GM12891 (cell line): ENCODE results near the gene LGALS14. TPM values are rescaled to one million over a fixed set of nuclear protein-coding genes. Genes with fewer than 3 reads are reported as not detected.
"Not testable (repeated sequence)": the region's sequence is repeated elsewhere in the genome, so short reads cannot be mapped to it uniquely, and the experiment has no call there.

Source experiments
- DNase-seq: peaks from one replicate; pipeline ENCODE4 v3.0.0; 2011; ENCODE audit warnings: low spot score; ENCODE audit not compliant: insufficient read length
- FAIRE-seq: peaks from 2 replicates; lab custom pipeline; 2011; peaks lifted over from hg19 to GRCh38; lab: Jason Lieb, UNC
- PAX5 ChIP-seq: IDR thresholded peaks from 2 replicates; pipeline ENCODE4 v1.6.1; 2011; ENCODE audit warnings: low read length, moderate library complexity, mild to moderate bottlenecking; ENCODE audit not compliant: insufficient read depth, severe bottlenecking
- POLR2A ChIP-seq: IDR thresholded peaks from 2 replicates; pipeline ENCODE4 v1.6.1; 2011; ENCODE audit warnings: low read depth, low read length, control low read depth
- POLR2AphosphoS5 ChIP-seq: IDR thresholded peaks from 2 replicates; pipeline ENCODE4 v1.6.1; 2011; ENCODE audit warnings: low read depth, low read length, control low read depth
- POU2F2 ChIP-seq: IDR thresholded peaks from 2 replicates; pipeline ENCODE4 v1.6.1; 2011; ENCODE audit warnings: low read depth, mild to moderate bottlenecking, control low read depth, low read length, moderate library complexity
- SPI1 ChIP-seq: IDR thresholded peaks from 2 replicates; pipeline ENCODE4 v1.6.1; 2011; ENCODE audit warnings: low read depth, low read length, control low read depth
- TAF1 ChIP-seq: IDR thresholded peaks from 2 replicates; pipeline ENCODE4 v1.6.1; 2011; ENCODE audit warnings: low read depth, low read length, control low read depth
- polyA plus RNA-seq: library from polyadenylated mRNA; unstranded; fragments of >200 nt; gene quantifications from one replicate; pipeline ENCODE4 v1.2.1, GENCODE V29; 2012; ENCODE audit warnings: low read depth, missing spikeins, inconsistent platforms; ENCODE audit not compliant: missing spikeins

Gene LGALS14, protein sequence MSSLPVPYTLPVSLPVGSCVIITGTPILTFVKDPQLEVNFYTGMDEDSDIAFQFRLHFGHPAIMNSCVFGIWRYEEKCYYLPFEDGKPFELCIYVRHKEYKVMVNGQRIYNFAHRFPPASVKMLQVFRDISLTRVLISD
- 7.7 TPM for polyA plus RNA-seq

DNA sequence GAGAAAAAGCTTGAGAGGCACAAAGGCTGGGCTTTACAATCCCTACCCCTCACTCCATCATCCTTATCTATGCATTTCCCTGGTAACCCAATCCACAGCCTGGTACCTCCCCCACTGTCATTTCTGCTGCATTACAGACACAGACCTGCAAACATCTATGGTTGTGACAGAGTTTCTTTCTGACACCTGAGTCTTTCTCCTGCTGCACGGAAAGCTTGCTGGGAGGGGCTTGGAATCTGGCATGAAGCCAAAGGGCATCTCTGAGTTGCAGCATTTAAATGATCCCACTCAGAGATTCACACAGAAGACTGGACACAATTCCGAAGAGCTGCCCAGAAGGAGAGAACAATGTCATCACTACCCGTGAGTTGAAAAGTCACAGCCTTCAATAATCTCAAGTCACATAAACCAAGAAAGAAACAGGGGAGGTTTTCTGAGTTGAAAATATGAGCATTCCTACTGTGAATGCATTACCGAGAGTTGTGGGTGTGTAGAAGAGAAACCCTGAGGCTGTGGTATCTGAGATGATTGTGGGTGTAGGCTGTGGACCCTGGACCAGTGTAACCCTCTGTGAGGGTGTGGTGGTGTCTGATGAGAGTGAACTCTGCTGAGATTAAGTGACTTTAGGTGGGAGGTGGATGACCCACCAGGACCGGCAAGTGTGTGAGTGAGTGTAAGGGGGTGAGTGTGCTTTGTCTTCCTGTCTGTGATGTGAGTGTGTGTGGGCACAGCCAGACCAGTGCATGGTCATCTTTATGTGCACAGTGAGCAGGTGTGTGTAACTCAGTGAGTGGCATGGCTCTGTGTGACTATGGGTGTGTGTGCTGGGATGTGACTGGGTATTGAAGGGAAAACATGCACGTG is at the start of gene LGALS14:
Gene LGALS14 (plus strand): TSS at position 301 of the 864 bp plus-strand sequence. CDS start 48 bp downstream, at position 349.
- TF ChIP-seq POLR2AphosphoS5 (no peak), POU2F2 (peak; percentile 67), PAX5 (no peak)
- FAIRE-seq (peak; percentile 96), DNase-seq (no peak)

DNA sequence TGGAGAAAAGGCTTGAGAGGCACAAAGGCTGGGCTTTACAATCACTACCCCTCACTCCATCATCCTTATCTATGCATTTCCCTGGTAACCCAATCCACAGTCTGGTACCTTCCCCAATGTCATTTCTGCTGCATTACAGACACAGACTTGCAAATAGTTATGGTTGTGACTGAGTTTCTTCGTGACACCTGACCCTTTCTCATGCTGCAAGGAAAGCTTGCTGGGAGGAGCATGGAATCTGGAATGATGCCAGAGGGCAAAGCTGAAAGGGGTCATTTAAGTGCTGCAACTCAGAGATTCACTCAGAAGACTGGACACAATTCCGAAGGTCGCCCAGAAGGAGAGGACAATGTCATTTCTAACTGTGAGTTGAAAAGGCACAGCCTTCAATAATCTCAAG is 48.7 kb upstream of the LGALS14 start, which contains the start of gene LGALS16:
Gene LGALS16 (plus strand): TSS at position 301 of the 400 bp plus-strand sequence. CDS start 49 bp downstream, at position 350.
- FAIRE-seq (no peak), DNase-seq (no peak)
- no peak for TF ChIP-seq POLR2AphosphoS5
- TF ChIP-seq POU2F2: no peak
- no peak for TF ChIP-seq TAF1
- no peak for TF ChIP-seq PAX5
- TF ChIP-seq POLR2A: no peak
- no peak for TF ChIP-seq SPI1

DNA sequence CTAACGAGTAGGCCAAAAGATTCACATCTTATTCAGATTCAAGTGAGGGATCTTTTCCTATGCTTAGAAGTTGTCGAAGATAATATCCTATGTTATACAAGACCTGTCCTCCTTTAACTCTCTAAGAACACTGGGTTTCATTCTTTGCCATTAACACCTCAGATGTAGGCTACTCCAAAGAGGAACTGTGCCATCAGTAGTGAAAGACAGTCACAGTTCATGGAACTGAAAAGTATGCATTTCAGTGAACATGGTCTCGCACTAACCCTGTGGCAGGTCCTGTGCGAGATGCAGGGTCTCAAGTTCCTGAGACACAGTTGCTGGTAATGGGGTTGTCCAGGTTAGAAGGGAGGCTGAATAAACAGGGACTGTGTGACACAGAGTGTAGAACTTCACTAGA is 44.5 kb upstream of the LGALS14 start:
- TF ChIP-seq POU2F2: no peak
- TF ChIP-seq SPI1: peak; percentile 85
- FAIRE-seq: peak; percentile 23
- DNase-seq: no peak

DNA sequence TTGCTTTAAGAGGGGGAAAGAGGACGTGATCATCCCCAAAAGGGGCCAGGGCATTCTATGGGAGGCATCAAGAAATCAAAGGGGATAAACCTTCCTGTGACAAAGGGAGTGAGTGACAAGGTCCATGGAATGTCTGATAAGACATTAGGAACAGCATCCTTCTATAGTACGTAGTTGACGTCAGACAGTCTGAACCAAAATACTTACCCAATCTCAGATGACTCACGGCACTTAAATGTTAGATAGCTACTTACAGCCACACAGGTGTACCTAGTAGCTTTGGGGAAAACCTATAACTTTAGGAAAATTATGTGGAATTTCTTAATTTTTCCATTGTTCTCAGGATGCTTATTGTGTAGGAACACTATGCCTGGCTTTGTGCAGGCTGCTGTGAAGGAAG is 43.6 kb upstream of the LGALS14 start:
- no peak for TF ChIP-seq TAF1
- no peak for TF ChIP-seq POLR2AphosphoS5
- no peak for TF ChIP-seq PAX5
- TF ChIP-seq POLR2A: no peak
- no peak for TF ChIP-seq SPI1
- no peak for TF ChIP-seq POU2F2
- DNase-seq (no peak), FAIRE-seq (no peak)

DNA sequence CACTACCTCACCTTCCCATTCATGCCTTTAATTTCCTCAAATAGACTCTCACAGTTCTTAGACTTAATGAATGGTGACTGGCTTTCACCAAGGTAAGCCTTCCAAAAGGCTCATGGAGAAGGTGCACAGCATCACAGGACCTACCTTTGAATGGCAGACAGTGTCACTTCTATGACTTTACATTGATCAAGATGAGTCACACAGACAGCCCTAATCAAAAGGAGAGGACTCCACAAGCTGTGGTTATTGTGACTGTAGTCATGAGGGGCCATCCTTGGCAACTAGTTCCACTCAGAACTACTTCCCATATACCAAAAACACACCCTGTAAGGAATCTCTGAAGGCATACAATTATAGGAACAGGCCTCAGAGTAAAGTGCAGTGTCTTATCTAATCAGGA is 42.7 kb upstream of the LGALS14 start:
- no peak for DNase-seq
- no peak for TF ChIP-seq TAF1
- TF ChIP-seq POU2F2: no peak
- TF ChIP-seq PAX5: no peak
- no peak for TF ChIP-seq POLR2A
- no peak for TF ChIP-seq POLR2AphosphoS5
- no peak for TF ChIP-seq SPI1
- no peak for FAIRE-seq

DNA sequence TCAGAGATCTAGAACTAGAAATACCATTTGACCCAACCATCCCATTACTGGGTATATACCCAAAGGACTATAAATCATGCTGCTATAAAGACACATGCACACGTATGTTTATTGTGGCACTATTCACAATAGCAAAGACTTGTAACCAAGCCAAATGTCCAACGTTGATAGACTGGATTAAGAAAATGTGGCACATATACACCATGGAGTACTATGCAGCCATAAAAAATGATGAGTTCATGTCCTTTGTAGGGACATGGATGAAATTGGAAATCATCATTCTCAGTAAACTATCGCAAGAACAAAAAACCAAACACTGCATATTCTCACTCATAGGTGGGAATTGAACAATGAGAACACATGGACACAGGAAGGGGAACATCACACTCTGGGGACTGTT is 34.4 kb upstream of the LGALS14 start:
- DNase-seq, FAIRE-seq: not testable (repeated sequence)

DNA sequence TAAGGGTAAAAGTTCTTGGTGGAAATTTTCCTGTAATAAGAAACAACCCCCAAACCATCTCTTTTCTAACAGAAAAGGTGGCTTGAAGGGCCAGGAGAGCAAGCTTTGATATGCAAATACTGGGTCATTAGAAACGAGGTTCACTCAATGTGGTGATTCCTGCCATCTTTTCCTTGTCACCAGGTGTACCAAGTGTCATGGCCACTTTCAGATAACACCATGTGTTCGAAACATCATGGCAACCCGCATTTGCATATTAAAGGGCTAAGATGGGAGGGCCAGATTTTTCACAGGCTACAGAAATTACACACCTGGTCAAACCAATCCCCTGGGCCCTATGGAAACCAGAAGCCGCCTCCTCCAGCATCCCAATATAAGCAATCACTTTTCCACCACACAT is 33.3 kb upstream of the LGALS14 start:
- TF ChIP-seq PAX5 (no peak), POU2F2 (0 out of 2 replicates have a peak, but pooled peaks have one; percentile 17), SPI1 (no peak)
- DNase-seq (no peak), FAIRE-seq (no peak)

DNA sequence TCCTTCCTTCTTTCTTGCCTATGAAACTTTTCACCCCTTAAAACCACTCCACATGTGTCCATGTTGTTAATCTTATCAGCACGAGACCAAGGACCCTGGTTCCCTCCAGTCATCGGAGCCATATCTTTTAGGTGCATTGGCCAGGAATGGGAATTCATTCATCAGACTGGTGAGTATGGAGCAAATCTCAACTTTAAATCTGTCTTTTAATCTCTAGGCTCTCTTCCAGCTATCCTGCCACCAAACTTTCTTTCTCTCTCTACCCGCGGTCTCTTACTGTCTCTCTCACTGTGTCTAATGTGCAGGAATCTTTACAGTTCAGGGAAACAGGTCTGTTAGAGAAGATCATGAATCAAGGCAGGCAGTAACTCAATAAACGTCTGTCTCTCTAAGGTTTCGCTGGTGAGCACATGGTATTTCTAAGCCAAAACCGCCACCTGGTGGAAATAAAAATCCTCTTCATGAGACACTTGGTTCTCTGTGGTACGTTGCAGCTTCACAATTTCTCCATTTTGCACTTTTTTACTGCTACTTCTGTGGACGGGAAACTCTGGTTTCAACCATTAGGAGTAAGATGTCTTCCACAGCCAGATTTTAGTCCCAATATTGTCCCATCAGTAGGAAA is 32.4 kb upstream of the LGALS14 start:
- DNase-seq: no peak
- TF ChIP-seq POU2F2 (no peak), POLR2AphosphoS5 (no peak), PAX5 (no peak), SPI1 (no peak), POLR2A (no peak), TAF1 (no peak)
- FAIRE-seq: peak; percentile 91

DNA sequence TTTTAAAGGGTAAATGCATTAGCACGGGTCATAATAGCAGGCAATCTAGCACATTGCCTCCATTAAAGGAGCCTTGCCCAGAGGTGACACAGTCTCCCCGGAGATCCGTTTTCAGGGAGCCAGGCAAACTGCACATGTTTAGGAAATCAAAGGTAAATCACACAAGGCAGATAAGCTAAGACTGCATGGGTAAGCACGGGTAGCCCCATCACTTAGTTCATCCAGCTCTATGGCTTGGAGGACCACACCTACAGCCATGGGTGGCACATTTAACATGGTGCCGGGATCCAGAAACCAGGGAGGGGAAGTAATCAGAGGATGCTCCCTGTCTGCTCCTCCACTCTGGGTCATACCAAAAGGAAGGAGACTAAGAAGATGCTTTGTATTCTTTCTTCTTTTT is 31.8 kb upstream of the LGALS14 start:
- FAIRE-seq: peak; percentile 26
- DNase-seq: no peak
- TF ChIP-seq SPI1: no peak
- no peak for TF ChIP-seq TAF1
- TF ChIP-seq POLR2A: no peak
- no peak for TF ChIP-seq PAX5
- no peak for TF ChIP-seq POLR2AphosphoS5
- TF ChIP-seq POU2F2: no peak

DNA sequence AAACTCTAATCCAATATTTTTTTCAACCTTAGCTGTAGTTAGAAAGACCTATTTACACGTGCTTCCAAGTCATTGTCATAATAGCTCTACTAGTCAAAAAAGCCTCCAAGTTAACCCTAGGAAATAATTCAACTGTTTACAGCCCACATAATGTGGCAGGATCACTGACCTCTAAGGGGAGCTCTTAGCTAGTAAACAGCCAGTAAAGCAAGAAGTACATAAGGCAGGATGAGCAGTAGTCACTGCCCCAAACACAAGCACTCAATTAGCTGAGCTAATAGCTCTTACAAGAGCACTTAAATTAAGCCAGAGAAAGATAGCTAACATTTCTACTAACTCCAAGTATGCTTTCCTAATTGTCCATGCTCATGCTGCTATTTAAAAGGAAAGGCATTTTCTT is 30.4 kb upstream of the LGALS14 start:
- DNase-seq: not testable (repeated sequence)
- peak; percentile 80 for FAIRE-seq
